HepG2 (cell line): Measurements from ENCODE around the gene IL17RC. TPM values are rescaled to one million over a fixed set of nuclear protein-coding genes. Genes with fewer than 3 reads are reported as not detected.

ENCODE experiments used
- CEBPZ ChIP-seq: IDR thresholded peaks from 2 replicates; pipeline ENCODE4 v1.6.1; 2012; ENCODE audit warnings: low read length, improper control_type of control experiment
- ELF4 ChIP-seq: sonication (generic); formaldehyde crosslinking; IDR thresholded peaks from 2 replicates; pipeline ENCODE4 v1.5.0; 2020; ENCODE audit warnings: missing genetic modification reagents, mild to moderate bottlenecking, moderate library complexity, borderline replicate concordance
- HOXA7 ChIP-seq: sonication (generic); formaldehyde crosslinking; IDR thresholded peaks from 2 replicates; pipeline ENCODE4 v1.8.1; 2022; ENCODE audit warnings: mild to moderate bottlenecking, missing genetic modification reagents, moderate library complexity
- KDM6A ChIP-seq: IDR thresholded peaks from 2 replicates; pipeline ENCODE4 v1.6.1; 2016; ENCODE audit warnings: low read depth
- NFKB2 ChIP-seq: sonication (generic); formaldehyde crosslinking; IDR thresholded peaks from 2 replicates; pipeline ENCODE4 v1.4.0; 2020; ENCODE audit warnings: missing genetic modification reagents, borderline replicate concordance
- NR2F1 ChIP-seq, 2 experiments: fragments of 450-650 bp in 1 of 2; formaldehyde crosslinking in 1 of 2; IDR thresholded peaks; 2 replicates each; pipeline versions ENCODE4 v1.5.0 to v1.6.1; 2016 to 2020; ENCODE audit warnings: mild to moderate bottlenecking in 1 of 2, missing compliant biosample characterization in 1 of 2, missing genetic modification reagents in 1 of 2, moderate library complexity in 1 of 2
- SNAPC2 ChIP-seq: sonication (generic); formaldehyde crosslinking; IDR thresholded peaks from 2 replicates; pipeline ENCODE4 v1.8.1; 2022; ENCODE audit warnings: mild to moderate bottlenecking, missing genetic modification reagents
- SP1 ChIP-seq, 2 experiments: fragments of 450-650 bp in 1 of 2; sonication (generic) in 1 of 2; formaldehyde crosslinking in 1 of 2; IDR thresholded peaks; 2 replicates each; pipeline versions ENCODE4 v1.4.0 to v1.6.1; 2016 to 2020; ENCODE audit warnings: missing genetic modification reagents in 1 of 2
- SPEN ChIP-seq: sonication (generic); formaldehyde crosslinking; IDR thresholded peaks from 2 replicates; pipeline ENCODE4 v1.5.1; 2020; ENCODE audit warnings: low read depth, mild to moderate bottlenecking, missing genetic modification reagents
- TEAD2 ChIP-seq: sonication (generic); formaldehyde crosslinking; IDR thresholded peaks from 2 replicates; pipeline ENCODE4 v1.9.0; 2021; ENCODE audit warnings: missing genetic modification reagents
- THAP11 ChIP-seq: IDR thresholded peaks from 2 replicates; pipeline ENCODE4 v1.6.1; 2016; ENCODE audit warnings: missing biosample characterization, missing genetic modification reagents
- WIZ ChIP-seq: sonication (generic); formaldehyde crosslinking; IDR thresholded peaks from 2 replicates; pipeline ENCODE4 v1.5.1; 2020; ENCODE audit warnings: mild to moderate bottlenecking, missing genetic modification reagents
- ZNF570 ChIP-seq: sonication (generic); formaldehyde crosslinking; IDR thresholded peaks from 2 replicates; pipeline ENCODE4 v1.4.0; 2020; ENCODE audit warnings: mild to moderate bottlenecking, missing genetic modification reagents, borderline replicate concordance
- ZNF782 ChIP-seq: sonication (generic); formaldehyde crosslinking; IDR thresholded peaks from 2 replicates; pipeline ENCODE4 v1.4.0; 2020; ENCODE audit warnings: missing genetic modification reagents, mild to moderate bottlenecking, borderline replicate concordance
- polyA plus RNA-seq, 8 experiments: library from polyadenylated mRNA; depleted of rRNA in 3 of 8; stranded (reverse) in 7 of 8; unstranded in 1 of 8; fragments of >200 nt; fragmentation: Illumina TruSeq in 4 of 8; extraction: Trizol in 4 of 8; gene quantifications; 2 replicates each; pipeline versions ENCODE4 v1.2.1 to v1.2.3, GENCODE V29; 2011 to 2016; ENCODE audit warnings: low read depth in 4 of 8, missing spikeins in 1 of 8, mixed read lengths in 1 of 8; ENCODE audit not compliant: insufficient read depth in 1 of 8
- total RNA-seq, 5 experiments: library from RNA; depleted of rRNA; stranded (reverse); fragments of >200 nt; fragmentation: Illumina TruSeq; extraction: Trizol; gene quantifications; 2 replicates each; pipeline ENCODE4 v1.2.3, GENCODE V29; 2016; ENCODE audit warnings: low read depth in 1 of 5
- TF ChIP-seq, protein P1 (sequence below): sonication (generic); formaldehyde crosslinking; IDR thresholded peaks from 2 replicates; pipeline ENCODE4 v1.8.0; 2022; ENCODE audit warnings: low read depth, missing genetic modification reagents
- TF ChIP-seq, protein P2 (sequence below): sonication (generic); formaldehyde crosslinking; conservative IDR thresholded peaks from 2 replicates; pipeline ENCODE4 v1.4.0; 2020; ENCODE audit warnings: missing genetic modification reagents
- TF ChIP-seq, protein P3 (sequence below): sonication (generic); formaldehyde crosslinking; IDR thresholded peaks from 2 replicates; pipeline ENCODE4; 2020; ENCODE audit warnings: missing genetic modification reagents, mild to moderate bottlenecking, borderline replicate concordance

The IL17RC gene
- total and polyA plus RNA-seq, 2 of the 13 experiments (the other 11 are each of a cell fraction or from before 2014, with no cell fraction given), result 20.7 to 24.0 TPM

DNA sequence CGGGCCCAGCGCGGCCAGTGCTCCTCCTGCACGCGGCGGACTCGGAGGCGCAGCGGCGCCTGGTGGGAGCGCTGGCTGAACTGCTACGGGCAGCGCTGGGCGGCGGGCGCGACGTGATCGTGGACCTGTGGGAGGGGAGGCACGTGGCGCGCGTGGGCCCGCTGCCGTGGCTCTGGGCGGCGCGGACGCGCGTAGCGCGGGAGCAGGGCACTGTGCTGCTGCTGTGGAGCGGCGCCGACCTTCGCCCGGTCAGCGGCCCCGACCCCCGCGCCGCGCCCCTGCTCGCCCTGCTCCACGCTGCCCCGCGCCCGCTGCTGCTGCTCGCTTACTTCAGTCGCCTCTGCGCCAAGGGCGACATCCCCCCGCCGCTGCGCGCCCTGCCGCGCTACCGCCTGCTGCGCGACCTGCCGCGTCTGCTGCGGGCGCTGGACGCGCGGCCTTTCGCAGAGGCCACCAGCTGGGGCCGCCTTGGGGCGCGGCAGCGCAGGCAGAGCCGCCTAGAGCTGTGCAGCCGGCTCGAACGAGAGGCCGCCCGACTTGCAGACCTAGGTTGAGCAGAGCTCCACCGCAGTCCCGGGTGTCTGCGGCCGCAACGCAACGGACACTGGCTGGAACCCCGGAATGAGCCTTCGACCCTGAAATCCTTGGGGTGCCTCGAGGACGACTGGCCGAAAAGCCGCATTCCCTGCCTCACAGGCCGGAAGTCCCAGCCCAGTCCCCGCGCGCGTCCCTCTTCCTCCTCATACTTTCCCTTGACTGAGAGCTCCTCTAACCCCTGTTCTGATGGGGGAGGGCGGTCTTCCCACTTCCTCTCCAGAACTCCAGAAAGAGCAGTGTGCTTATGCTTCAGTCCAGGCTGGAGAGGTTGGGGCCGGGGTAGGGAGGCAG is 1.4 kb upstream of the IL17RC start (continued):
- TF ChIP-seq HOXA7 (CRISPR knock-in tag), result 0 out of 2 replicates have a peak, but pooled peaks have one; percentile 53
- TF ChIP-seq, protein P1, sequence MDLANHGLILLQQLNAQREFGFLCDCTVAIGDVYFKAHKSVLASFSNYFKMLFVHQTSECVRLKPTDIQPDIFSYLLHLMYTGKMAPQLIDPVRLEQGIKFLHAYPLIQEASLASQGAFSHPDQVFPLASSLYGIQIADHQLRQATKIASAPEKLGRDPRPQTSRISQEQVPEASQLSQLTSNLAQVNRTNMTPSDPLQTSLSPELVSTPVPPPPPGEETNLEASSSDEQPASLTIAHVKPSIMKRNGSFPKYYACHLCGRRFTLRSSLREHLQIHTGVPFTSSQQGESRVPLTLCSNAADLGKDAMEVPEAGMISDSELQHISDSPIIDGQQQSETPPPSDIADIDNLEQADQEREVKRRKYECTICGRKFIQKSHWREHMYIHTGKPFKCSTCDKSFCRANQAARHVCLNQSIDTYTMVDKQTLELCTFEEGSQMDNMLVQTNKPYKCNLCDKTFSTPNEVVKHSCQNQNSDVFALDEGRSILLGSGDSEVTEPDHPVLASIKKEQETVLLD (CRISPR knock-in tag), result no peak; the same call in 1 of the 2 replicates
- TF ChIP-seq NFKB2 (CRISPR knock-in tag), result peak; percentile 85
- no peak for TF ChIP-seq THAP11 (CRISPR knock-in tag)
- no peak for TF ChIP-seq ZNF570
- TF ChIP-seq ZNF782 (CRISPR knock-in tag), result no peak; the same call in 1 of the 2 replicates
- TF ChIP-seq KDM6A (CRISPR knock-in tag), result no peak
- peak; percentile 86 for TF ChIP-seq TEAD2 (CRISPR knock-in tag)
- no peak for TF ChIP-seq SP1 (IDR thresholded peaks at IDR 0.05)
- TF ChIP-seq SP1 (CRISPR knock-in tag; IDR thresholded peaks at IDR 0.05), result 0 out of 2 replicates have a peak, but pooled peaks have one; percentile 55
- TF ChIP-seq WIZ (CRISPR knock-in tag), result 0 out of 2 replicates have a peak, but pooled peaks have one; percentile 55
- peak; percentile 47; the same call in 1 of the 2 replicates for TF ChIP-seq SNAPC2 (CRISPR knock-in tag)
- TF ChIP-seq, protein P2, sequence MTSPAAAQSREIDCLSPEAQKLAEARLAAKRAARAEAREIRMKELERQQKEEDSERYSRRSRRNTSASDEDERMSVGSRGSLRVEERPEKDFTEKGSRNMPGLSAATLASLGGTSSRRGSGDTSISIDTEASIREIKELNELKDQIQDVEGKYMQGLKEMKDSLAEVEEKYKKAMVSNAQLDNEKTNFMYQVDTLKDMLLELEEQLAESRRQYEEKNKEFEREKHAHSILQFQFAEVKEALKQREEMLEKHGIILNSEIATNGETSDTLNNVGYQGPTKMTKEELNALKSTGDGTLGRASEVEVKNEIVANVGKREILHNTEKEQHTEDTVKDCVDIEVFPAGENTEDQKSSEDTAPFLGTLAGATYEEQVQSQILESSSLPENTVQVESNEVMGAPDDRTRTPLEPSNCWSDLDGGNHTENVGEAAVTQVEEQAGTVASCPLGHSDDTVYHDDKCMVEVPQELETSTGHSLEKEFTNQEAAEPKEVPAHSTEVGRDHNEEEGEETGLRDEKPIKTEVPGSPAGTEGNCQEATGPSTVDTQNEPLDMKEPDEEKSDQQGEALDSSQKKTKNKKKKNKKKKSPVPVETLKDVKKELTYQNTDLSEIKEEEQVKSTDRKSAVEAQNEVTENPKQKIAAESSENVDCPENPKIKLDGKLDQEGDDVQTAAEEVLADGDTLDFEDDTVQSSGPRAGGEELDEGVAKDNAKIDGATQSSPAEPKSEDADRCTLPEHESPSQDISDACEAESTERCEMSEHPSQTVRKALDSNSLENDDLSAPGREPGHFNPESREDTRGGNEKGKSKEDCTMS (CRISPR knock-in tag), result no peak
- no peak for TF ChIP-seq NR2F1 (CRISPR knock-in tag; IDR thresholded peaks at IDR 0.05)
- TF ChIP-seq, protein P3, sequence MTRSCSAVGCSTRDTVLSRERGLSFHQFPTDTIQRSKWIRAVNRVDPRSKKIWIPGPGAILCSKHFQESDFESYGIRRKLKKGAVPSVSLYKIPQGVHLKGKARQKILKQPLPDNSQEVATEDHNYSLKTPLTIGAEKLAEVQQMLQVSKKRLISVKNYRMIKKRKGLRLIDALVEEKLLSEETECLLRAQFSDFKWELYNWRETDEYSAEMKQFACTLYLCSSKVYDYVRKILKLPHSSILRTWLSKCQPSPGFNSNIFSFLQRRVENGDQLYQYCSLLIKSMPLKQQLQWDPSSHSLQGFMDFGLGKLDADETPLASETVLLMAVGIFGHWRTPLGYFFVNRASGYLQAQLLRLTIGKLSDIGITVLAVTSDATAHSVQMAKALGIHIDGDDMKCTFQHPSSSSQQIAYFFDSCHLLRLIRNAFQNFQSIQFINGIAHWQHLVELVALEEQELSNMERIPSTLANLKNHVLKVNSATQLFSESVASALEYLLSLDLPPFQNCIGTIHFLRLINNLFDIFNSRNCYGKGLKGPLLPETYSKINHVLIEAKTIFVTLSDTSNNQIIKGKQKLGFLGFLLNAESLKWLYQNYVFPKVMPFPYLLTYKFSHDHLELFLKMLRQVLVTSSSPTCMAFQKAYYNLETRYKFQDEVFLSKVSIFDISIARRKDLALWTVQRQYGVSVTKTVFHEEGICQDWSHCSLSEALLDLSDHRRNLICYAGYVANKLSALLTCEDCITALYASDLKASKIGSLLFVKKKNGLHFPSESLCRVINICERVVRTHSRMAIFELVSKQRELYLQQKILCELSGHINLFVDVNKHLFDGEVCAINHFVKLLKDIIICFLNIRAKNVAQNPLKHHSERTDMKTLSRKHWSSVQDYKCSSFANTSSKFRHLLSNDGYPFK (CRISPR knock-in tag), result no peak
- TF ChIP-seq SPEN (CRISPR knock-in tag), result peak; percentile 17; the same call in 1 of the 2 replicates
- TF ChIP-seq ELF4 (CRISPR knock-in tag), result no peak
- TF ChIP-seq CEBPZ, result no peak
